GM18507 (cell line): ENCODE results near the gene IP6K3.

Source experiments
- DNase-seq: peaks from one replicate; pipeline ENCODE4 v3.0.0; 2011; ENCODE audit warnings: low read depth; ENCODE audit not compliant: insufficient read length; ENCODE audit errors: extremely low spot score
- FAIRE-seq: peaks from 2 replicates; lab custom pipeline; 2011; peaks lifted over from hg19 to GRCh38; lab: Jason Lieb, UNC

Gene IP6K3

GRCh38 chr6:33696076-33696475 lies 50.6 kb downstream of the IP6K3 start:
- FAIRE-seq (no peak), DNase-seq (no peak)

GRCh38 chr6:33695451-33695887 lies 51.2 kb downstream of the IP6K3 start:
- FAIRE-seq, result no peak
- no peak for DNase-seq

GRCh38 chr6:33694977-33695376 lies 51.7 kb downstream of the IP6K3 start:
- no peak for FAIRE-seq

GRCh38 chr6:33694401-33694931 lies 52.2 kb downstream of the IP6K3 start:
- DNase-seq (no peak), FAIRE-seq (no peak)

More at GRCh38 chr6:33694977-33695376, 51.7 kb downstream of the IP6K3 start:
- no peak for DNase-seq

GRCh38 chr6:33693186-33694105 lies 53.3 kb downstream of the IP6K3 start:
- FAIRE-seq, result no peak

GRCh38 chr6:33692760-33693158 lies 53.9 kb downstream of the IP6K3 start:
- peak; percentile 22 for DNase-seq
- peak; percentile 79 for FAIRE-seq

More at GRCh38 chr6:33693186-33694105, 53.3 kb downstream of the IP6K3 start:
- no peak for DNase-seq

GRCh38 chr6:33692078-33692759 lies 54.5 kb downstream of the IP6K3 start:
- FAIRE-seq, result no peak
- DNase-seq, result no peak

GRCh38 chr6:33691456-33692077 lies 55.1 kb downstream of the IP6K3 start:
- FAIRE-seq (no peak), DNase-seq (no peak)

- no peak for FAIRE-seq
Measured at GRCh38 chr6:33690766-33691165, 55.9 kb downstream of the IP6K3 start.

GRCh38 chr6:33689879-33690278 lies 56.8 kb downstream of the IP6K3 start:
- FAIRE-seq (no peak), DNase-seq (no peak)

More at GRCh38 chr6:33690766-33691165, 55.9 kb downstream of the IP6K3 start:
- no peak for DNase-seq

GRCh38 chr6:33689148-33689494 lies 57.6 kb downstream of the IP6K3 start:
- no peak for DNase-seq
- no peak for FAIRE-seq

GRCh38 chr6:33688451-33689147 lies 58.1 kb downstream of the IP6K3 start:
- DNase-seq, result no peak
- no peak for FAIRE-seq

GRCh38 chr6:33688006-33688405 lies 58.7 kb downstream of the IP6K3 start:
- DNase-seq (no peak), FAIRE-seq (no peak)

GRCh38 chr6:33686981-33687975 lies 59.4 kb downstream of the IP6K3 start:
- no peak for FAIRE-seq

GRCh38 chr6:33686225-33686924 lies 60.3 kb downstream of the IP6K3 start:
- no peak for FAIRE-seq
- DNase-seq, result no peak

More at GRCh38 chr6:33686981-33687975, 59.4 kb downstream of the IP6K3 start:
- DNase-seq, result no peak

GRCh38 chr6:33685411-33686224 lies 61.1 kb downstream of the IP6K3 start:
- FAIRE-seq (no peak), DNase-seq (no peak)

GRCh38 chr6:33684983-33685382 lies 61.7 kb downstream of the IP6K3 start:
- FAIRE-seq, result no peak
- no peak for DNase-seq
